Dermis blood vessel endothelial cell (primary cell): ENCODE results near the gene BRD1. TPM values are rescaled to one million over a fixed set of nuclear protein-coding genes. Genes with fewer than 3 reads are reported as not detected.
A peak's percentile ranks its signal among the peaks of the same experiment; 100 is the strongest.
"Not testable (repeated sequence)": the region's sequence is repeated elsewhere in the genome, so short reads cannot be mapped to it uniquely, and the experiment has no call there.

Experiments
- DNase-seq: peaks from one replicate; pipeline ENCODE4 v3.0.0; 2010
- total RNA-seq: library from RNA; depleted of rRNA; stranded (reverse); fragments of >200 nt; gene quantifications from 2 replicates; pipeline ENCODE4 v1.2.3, GENCODE V29; 2014

Gene BRD1
- total RNA-seq, 1 donor from 2014 or later = 39.0 TPM

- DNase-seq = not testable (repeated sequence)
Measured at GRCh38 chr22:49781886-49782285, 45.8 kb downstream of the BRD1 start.

- no peak for DNase-seq
Measured at GRCh38 chr22:49781289-49781782, 46.3 kb downstream of the BRD1 start.

GRCh38 chr22:49780698-49781288 is 46.9 kb downstream of the BRD1 start:
- DNase-seq = no peak

GRCh38 chr22:49779853-49780697 is 47.6 kb downstream of the BRD1 start:
- DNase-seq = no peak

- DNase-seq = no peak
Measured at GRCh38 chr22:49779211-49779610, 48.5 kb downstream of the BRD1 start.

GRCh38 chr22:49777569-49778249 is 50.0 kb downstream of the BRD1 start:
- no peak for DNase-seq

GRCh38 chr22:49776891-49777290 is 50.8 kb downstream of the BRD1 start:
- no peak for DNase-seq

GRCh38 chr22:49775867-49776511 is 51.7 kb downstream of the BRD1 start:
- no peak for DNase-seq

GRCh38 chr22:49775191-49775866 is 52.3 kb downstream of the BRD1 start:
- no peak for DNase-seq

- DNase-seq = no peak
Measured at GRCh38 chr22:49774499-49775151, 53.0 kb downstream of the BRD1 start.

GRCh38 chr22:49774046-49774445 is 53.6 kb downstream of the BRD1 start:
- no peak for DNase-seq

GRCh38 chr22:49773531-49773930 is 54.1 kb downstream of the BRD1 start:
- no peak for DNase-seq

- peak; percentile 30 for DNase-seq
Measured at GRCh38 chr22:49772692-49773091, 55.0 kb downstream of the BRD1 start.

GRCh38 chr22:49771266-49772065 is 56.2 kb downstream of the BRD1 start:
- DNase-seq = no peak

GRCh38 chr22:49770547-49771265 is 57.0 kb downstream of the BRD1 start:
- no peak for DNase-seq

GRCh38 chr22:49769691-49770546 is 57.8 kb downstream of the BRD1 start:
- no peak for DNase-seq

GRCh38 chr22:49768951-49769690 is 58.6 kb downstream of the BRD1 start:
- peak; percentile 15 for DNase-seq
